ENCODE data around the gene VARS2. TPM values are rescaled to one million over a fixed set of nuclear protein-coding genes. Genes with fewer than 3 reads are reported as not detected.
"Not testable (repeated sequence)": the region's sequence is repeated elsewhere in the genome, so short reads cannot be mapped to it uniquely, and the experiment has no call there.

Gene VARS2
- 23.1 and 36.9 TPM in 2 replicates for total RNA-seq
- polyA plus RNA-seq, result 20.8 and 21.6 TPM in 2 replicates

DNA sequence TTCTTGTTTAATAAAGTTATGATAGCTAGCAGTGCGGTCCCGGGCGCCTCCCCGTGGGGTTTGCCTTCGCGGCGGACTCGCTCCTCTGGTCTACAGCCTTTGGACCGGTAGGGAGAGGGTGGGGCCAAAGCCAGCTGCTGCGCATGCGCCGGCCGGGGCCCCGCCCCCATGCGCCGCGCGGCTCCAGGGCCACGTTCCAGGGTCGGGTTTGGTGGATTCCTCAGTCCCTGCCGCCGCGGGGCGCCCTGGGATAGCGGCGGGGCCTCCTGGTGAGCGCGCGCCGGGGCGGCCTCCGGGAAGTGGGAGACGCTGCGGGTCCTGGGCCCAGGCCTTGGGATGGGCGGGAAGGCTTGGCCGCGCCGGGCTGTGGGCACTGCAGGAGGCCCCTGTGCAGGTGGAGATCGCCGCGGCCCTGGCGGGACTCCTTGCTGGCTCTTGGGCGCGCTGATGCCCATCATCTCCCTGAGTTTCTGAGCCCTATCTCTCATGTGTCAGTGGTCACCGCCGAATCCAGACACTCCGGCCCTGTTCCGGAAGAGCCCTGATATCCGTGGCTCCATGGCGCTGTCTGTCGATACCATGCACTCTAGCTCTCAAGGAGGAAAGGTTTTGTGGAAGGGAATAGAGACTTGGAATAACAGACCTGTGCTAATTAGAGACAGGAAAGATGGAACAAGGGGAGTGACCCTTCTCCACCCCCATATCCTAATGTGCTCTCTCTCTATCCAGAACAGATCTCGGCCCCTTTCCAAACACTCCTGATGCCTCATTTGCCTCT, at the start of gene VARS2:
Gene VARS2 (plus strand): TSS at position 163 of the 778 bp plus-strand sequence. CDS start 599 bp downstream, at position 762.
- Histone ChIP-seq H3K9me3 (ENCODE audit: low read depth) (no peaks in the 10 kb centered on the region), H3K4me1 (ENCODE audit: insufficient read depth) (peaks cover 14% of the 10 kb centered on the region), H2AFZ (peak within 1 kb of the TSS; percentile 75), H4K20me1 (ENCODE audit: insufficient read depth, poor library complexity, severe bottlenecking) (no peaks in the 10 kb centered on the region), H3K9me2 (replicated peaks; ENCODE audit: insufficient read depth) (no peaks in the 10 kb centered on the region), H3K79me2 (peaks cover 4% of the 10 kb centered on the region), H3K27me3 (no peaks in the 10 kb centered on the region), H3K36me3 (replicated peaks; ENCODE audit: insufficient read depth, low read depth) (no peaks in the 10 kb centered on the region), H3K27ac (peak within 1 kb of the TSS; percentile 90), H3K4me2 (peak within 1 kb of the TSS; percentile 84), H3K4me3 (peak within 1 kb of the TSS; percentile 16)
- no peak for TF ChIP-seq EZH2 (IDR thresholded peaks at IDR 0.05; ENCODE audit: borderline replicate concordance)
- no peak for TF ChIP-seq EZH2phosphoT487 (IDR thresholded peaks at IDR 0.05; ENCODE audit: low read depth, severe bottlenecking, unreplicated experiment)
- peak; percentile 39 for TF ChIP-seq CTCF (IDR thresholded peaks at IDR 0.05; ENCODE audit: poor library complexity)
- 5% methylated on average over 39 of the region's 52 CpGs for WGBS (ENCODE audit: low lambda C conversion rate, missing lambda C conversion rate)
- peak; percentile 97 for DNase-seq (ENCODE audit: low spot score)

DNA sequence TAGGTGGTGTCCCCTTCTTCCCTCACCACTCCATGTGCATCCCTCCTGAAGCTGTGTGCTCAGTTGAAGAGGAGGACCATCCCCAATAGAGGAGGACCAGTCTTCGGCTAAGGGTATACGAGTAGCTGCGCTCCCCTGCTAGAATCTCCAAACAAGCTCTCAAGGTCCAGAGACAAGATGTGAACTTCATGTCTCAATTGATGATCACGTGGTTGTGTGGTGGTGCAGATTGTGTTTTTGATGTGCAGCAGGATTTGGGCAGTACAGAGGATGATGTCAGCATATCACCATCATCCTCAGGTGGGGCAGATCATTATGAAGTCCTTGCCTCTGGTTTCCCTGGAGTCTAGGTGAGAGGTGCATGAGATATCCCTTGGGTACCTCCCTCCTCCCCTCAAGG, 49.7 kb upstream of the VARS2 start:
- DNase-seq (ENCODE audit: low spot score), result no peak
- Histone ChIP-seq H3K4me1 (ENCODE audit: insufficient read depth) (no peaks in the 10 kb centered on the region), H3K9me2 (replicated peaks; ENCODE audit: insufficient read depth) (no peaks in the 10 kb centered on the region), H3K27me3 (no peaks in the 10 kb centered on the region), H3K9me3 (ENCODE audit: low read depth) (no peaks in the 10 kb centered on the region), H3K4me3 (no peak overlapping the region), H2AFZ (no peak overlapping the region), H3K4me2 (no peak overlapping the region), H3K27ac (no peak overlapping the region), H3K79me2 (no peaks in the 10 kb centered on the region), H3K36me3 (replicated peaks; ENCODE audit: insufficient read depth, low read depth) (no peaks in the 10 kb centered on the region), H4K20me1 (ENCODE audit: insufficient read depth, poor library complexity, severe bottlenecking) (no peaks in the 10 kb centered on the region)
- TF ChIP-seq EZH2phosphoT487 (IDR thresholded peaks at IDR 0.05; ENCODE audit: low read depth, severe bottlenecking, unreplicated experiment) (no peak), CTCF (IDR thresholded peaks at IDR 0.05; ENCODE audit: poor library complexity) (no peak), EZH2 (IDR thresholded peaks at IDR 0.05; ENCODE audit: borderline replicate concordance) (no peak)
- 93% methylated on average over 4 of the region's 4 CpGs for WGBS (ENCODE audit: low lambda C conversion rate, missing lambda C conversion rate)

DNA sequence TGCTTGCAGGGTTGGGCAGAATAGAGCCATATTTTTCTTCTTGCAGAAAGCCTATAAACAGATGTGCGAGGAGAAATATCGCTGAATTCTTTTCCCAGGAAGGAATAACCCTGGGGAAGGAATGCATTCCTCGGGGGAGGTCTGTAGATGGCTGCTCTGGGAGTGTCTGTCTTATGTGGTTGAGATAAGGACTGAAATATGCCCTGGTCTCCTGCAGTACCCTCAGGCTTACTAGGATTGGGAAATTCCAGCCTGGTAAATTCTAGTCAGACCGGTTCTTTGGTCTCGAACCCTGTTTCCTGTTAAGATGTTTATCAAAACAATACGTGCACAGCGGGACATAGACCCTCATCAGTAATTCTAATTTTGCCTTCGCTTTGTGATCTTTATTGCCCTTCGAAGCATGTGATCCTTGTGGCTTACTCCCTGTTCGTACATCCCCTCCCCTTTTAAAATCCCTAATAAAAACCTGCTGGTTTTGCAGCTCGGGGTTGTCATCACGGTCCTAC, 44.7 kb upstream of the VARS2 start:
- DNase-seq (ENCODE audit: low spot score); H3K27me3 ChIP-seq; H4K20me1 ChIP-seq (ENCODE audit: insufficient read depth, poor library complexity, severe bottlenecking); H3K9me3 ChIP-seq (ENCODE audit: low read depth); H3K27ac ChIP-seq; H3K9me2 ChIP-seq (replicated peaks; ENCODE audit: insufficient read depth); H3K79me2 ChIP-seq; H3K4me1 ChIP-seq (ENCODE audit: insufficient read depth); H2AFZ ChIP-seq; H3K4me3 ChIP-seq; H3K36me3 ChIP-seq (replicated peaks; ENCODE audit: insufficient read depth, low read depth); H3K4me2 ChIP-seq: not testable (repeated sequence)
- 79% methylated on average over 12 of the region's 12 CpGs for WGBS (ENCODE audit: low lambda C conversion rate, missing lambda C conversion rate)

DNA sequence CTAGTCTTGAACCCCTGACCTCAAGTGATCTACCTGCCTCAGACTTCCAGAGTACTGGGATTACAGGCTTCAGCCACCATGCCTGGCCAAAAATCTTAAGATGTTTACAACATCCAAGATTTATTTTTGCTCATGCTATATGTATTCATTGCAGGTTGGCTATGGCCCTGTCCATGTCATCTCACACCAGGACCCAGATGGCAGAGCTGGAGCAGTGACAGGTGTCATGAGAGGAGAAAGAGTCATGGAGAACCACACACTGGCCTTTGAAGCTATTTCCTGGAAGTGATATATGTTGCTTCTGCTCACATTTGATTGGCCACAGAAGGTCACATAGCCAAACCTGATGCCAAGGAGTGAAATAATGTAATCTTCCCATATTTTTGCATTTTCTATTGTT, 43.5 kb upstream of the VARS2 start:
- H3K9me2 ChIP-seq (replicated peaks; ENCODE audit: insufficient read depth), result no peaks in the 10 kb centered on the region
- H3K36me3 ChIP-seq (replicated peaks; ENCODE audit: insufficient read depth, low read depth), result no peaks in the 10 kb centered on the region
- H3K4me1 ChIP-seq (ENCODE audit: insufficient read depth), result no peaks in the 10 kb centered on the region
- H3K79me2 ChIP-seq, result no peaks in the 10 kb centered on the region
- H2AFZ ChIP-seq, result no peak overlapping the region
- no peak overlapping the region for H3K4me2 ChIP-seq
- no peak for DNase-seq (ENCODE audit: low spot score)
- H3K4me3 ChIP-seq, result no peak overlapping the region
- no peaks in the 10 kb centered on the region for H4K20me1 ChIP-seq (ENCODE audit: insufficient read depth, poor library complexity, severe bottlenecking)
- H3K9me3 ChIP-seq (ENCODE audit: low read depth), result no peaks in the 10 kb centered on the region
- no peaks in the 10 kb centered on the region for H3K27me3 ChIP-seq
- TF ChIP-seq EZH2 (IDR thresholded peaks at IDR 0.05; ENCODE audit: borderline replicate concordance) (no peak), CTCF (IDR thresholded peaks at IDR 0.05; ENCODE audit: poor library complexity) (no peak), EZH2phosphoT487 (IDR thresholded peaks at IDR 0.05; ENCODE audit: low read depth, severe bottlenecking, unreplicated experiment) (no peak)
- H3K27ac ChIP-seq, result no peak overlapping the region
